NCI-H510A (cell line): ENCODE data around the gene KBTBD13.
"Not testable (repeated sequence)": the region's sequence is repeated elsewhere in the genome, so short reads cannot be mapped to it uniquely, and the experiment has no call there.

Experiments
- DNase-seq: peaks from one replicate; lab custom pipeline; 2025; lab: John Stamatoyannopoulos, UW

Gene KBTBD13

DNA sequence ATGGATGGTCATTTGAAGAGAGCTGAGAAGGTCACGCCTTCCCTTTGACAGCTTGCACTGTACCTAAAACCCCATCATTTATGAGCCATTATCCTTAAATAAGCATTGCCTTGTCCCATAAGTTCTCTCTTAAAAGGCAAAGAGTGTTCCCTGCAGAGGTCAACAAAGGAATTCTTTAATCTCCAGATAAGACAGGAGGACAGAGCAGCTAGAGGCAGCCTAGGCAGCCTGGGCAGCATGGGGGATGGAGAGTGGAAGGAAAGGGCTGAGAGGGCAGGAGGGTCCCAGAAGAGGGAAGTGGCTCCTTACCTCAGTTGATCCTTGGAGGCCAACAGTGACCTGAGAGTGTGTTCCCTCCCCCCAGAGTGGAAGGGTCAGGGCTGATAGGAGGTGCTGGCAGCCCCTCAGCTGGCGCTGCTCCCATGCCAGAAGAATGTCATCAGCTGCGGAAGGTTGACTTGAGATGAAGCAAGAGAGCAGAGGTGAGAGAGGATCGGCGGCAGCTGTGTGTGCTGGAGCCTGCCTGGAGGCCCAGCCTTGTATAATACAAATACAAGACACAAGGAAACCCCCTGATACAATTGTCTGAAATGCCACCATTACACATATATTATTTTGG is 12.8 kb downstream of the KBTBD13 start:
- no peak for DNase-seq

DNA sequence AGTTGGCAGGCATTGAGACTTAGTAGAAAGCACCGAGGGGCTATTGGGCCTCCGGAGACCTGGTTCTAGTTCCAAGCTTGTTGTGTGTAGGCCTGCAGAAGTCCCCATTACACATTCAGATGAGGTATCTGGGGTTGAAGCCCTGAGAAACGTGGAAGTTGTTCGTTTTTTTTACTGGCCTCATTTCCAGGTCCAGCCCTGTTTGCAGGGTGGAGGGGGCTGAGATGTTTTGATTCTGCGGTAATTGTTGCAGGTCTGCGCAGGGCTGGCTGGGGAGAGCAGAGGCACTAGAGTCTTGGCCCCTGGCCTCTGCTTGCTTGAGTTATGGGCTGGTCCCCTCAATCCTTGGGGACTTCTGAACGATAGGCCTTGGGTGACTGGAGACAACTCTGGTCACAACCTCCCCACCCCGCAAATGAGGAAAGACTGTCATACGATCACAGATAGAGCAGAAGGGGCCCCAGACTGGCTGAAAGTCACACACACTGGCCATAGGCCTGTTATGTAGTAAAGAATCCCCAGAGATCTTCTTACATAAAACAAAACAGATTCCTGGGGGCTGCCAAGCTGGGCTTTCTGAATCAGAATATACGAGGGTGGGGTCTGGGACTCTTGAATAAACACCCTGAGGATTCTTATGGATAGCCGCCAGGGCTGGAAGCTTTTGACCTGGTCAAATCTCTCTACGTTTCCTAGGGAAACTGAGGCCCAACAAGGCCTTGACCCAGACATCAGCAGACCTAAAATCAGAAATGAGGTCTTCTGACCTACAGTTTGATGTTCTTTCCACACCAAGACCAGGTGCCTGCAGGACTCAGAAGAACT is 15.6 kb downstream of the KBTBD13 start:
- no peak for DNase-seq

- DNase-seq: no peak
Measured at GRCh38 chr15:65092911-65093792, 16.6 kb downstream of the KBTBD13 start.

DNA sequence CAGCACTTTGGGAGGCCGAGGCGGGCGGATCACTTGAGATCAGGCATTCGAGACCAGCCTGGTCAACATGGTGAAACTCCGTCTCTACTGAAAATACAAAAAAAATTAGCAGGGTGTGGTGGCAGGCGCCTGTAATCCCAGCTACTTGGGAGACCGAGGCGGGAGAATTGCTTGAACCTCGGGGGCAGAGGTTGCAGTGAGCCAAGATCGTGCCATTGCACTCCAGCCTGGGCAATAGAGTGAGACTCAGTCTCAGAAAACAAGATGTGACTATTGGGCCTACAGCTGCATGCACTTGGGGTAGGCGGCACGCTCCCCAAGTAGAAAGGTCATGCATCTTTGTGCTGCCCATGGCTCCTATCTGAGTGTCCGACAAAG is 17.2 kb downstream of the KBTBD13 start:
- not testable (repeated sequence) for DNase-seq

GRCh38 chr15:65094294-65094995 is 17.9 kb downstream of the KBTBD13 start:
- DNase-seq: no peak

DNA sequence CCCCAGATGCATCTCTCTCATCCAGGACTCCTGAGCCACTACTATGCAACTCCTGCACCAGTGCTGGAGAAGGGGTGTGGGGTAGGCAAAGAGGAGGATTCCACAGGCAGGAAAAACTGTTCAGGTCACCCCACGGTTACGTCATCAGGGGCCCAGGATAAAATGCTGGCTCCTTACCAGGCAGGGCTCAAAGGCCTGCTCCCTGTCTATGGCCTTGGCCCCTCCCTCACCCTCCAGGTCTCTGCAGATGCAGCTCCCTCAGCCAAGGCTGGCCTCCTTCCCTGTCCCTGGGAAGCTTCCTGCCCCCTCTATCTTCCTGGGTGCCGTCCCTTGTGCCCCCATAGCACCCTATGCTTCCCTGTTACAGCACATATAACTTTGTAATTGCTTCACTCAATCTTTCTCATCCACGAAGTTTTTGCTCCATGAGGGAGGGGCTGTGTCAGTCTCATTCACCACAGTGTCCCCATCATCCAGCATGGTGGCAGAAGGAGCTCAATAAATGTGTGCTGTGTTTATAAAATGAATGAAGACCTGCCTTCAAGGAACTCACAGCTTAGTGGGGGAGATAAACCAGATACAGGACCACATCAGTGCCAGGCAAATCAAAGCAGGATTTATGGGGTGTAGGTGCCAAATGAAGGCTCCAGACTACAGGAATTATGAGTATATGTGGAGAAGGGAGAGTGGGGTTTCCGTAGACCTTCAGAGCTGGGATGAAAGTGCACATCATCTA is 18.6 kb downstream of the KBTBD13 start:
- DNase-seq: no peak

DNA sequence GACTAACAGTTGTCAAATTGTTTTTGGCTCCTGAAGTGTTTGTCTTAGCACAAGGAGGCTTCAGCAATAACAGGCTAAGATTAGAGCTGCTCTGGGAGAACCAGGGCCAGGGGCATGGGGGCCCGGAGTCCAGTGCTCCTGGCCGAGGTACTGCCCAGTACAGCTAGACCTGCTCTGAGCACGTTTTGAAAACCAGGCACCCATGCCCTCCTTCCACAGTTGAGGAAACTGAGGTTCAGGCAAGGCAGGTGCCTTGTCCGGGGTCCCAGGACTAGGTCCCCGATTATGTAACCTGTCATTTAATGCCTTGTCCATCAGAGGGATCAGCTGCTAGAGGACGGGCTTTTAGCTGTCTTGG is 19.2 kb downstream of the KBTBD13 start:
- DNase-seq: no peak

- no peak for DNase-seq
Measured at GRCh38 chr15:65096481-65097385, 20.2 kb downstream of the KBTBD13 start.

DNA sequence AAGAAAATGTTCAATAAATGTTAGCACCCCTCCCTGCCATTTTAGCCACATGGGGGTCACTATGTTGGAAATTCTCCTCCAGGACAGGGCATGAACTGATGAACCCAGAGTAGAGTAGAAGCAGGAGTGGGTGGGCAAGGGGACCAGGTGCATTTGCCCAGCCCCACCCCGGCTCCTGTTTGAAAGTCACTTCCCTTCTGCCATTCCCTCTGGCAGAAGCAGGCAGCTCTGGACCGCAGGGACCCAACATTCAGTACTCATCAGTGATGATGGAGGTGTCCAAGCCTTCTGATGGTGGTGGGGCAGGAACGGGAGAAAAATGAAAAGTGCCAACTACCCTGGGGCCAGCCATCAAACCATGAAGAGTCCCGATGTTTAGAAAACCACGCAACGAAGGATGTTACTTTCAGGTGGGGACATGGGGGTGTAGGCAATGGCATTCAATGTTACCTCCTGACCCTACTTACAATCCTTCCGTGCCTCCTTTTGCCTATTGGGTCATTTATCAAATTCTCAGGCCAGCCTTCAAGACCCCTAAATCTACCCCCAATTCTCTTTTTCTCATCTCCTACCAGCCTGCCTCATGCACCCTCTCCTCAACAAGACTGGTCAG is 21.2 kb downstream of the KBTBD13 start:
- DNase-seq: no peak

DNA sequence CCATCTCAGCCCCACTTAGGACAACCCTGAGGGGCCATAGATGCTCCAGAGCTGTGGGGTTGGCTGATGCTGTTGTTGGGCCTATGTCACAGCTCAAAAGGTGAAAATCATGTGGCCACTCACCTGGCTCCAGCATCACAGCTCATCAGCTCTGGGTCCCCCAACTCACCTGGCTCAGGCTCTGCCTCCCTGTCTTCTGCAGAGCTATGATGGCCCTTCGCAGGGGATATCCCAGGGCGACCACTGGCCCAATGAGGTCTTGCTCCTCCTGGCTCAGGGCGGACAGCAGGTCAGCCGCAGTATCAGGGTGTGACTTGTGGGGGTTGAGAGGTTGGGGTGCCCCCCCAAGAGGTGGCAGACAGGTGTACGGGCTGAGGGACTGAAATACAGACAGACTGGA is 22.8 kb downstream of the KBTBD13 start:
- DNase-seq: no peak

- not testable (repeated sequence) for DNase-seq
Measured at GRCh38 chr15:65099801-65100200, 23.3 kb downstream of the KBTBD13 start.

GRCh38 chr15:65100442-65100841 is 23.9 kb downstream of the KBTBD13 start:
- no peak for DNase-seq

DNA sequence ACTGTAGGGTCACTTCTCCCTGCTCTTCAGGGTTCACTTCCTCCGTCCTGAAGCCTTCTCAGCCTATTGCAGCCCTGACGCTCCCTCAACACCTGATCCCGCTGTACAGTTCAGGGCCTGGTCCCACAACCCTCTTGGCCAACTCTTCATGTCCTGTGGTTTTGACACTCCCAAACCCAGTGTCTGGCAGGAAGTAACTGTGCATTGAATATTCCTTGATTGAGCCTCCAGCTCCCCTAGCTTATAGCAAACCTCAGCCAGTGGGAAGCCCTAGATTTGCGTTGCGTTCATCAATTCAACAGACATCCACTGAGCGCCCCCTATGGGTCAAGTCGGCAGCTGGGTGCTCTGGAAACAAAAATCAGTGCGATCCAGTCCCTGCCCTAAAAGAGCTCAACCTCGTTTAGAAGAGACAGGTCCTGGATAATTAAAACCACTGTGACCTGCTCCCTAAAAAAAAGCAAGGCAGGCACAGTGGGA is 24.9 kb downstream of the KBTBD13 start:
- no peak for DNase-seq

DNA sequence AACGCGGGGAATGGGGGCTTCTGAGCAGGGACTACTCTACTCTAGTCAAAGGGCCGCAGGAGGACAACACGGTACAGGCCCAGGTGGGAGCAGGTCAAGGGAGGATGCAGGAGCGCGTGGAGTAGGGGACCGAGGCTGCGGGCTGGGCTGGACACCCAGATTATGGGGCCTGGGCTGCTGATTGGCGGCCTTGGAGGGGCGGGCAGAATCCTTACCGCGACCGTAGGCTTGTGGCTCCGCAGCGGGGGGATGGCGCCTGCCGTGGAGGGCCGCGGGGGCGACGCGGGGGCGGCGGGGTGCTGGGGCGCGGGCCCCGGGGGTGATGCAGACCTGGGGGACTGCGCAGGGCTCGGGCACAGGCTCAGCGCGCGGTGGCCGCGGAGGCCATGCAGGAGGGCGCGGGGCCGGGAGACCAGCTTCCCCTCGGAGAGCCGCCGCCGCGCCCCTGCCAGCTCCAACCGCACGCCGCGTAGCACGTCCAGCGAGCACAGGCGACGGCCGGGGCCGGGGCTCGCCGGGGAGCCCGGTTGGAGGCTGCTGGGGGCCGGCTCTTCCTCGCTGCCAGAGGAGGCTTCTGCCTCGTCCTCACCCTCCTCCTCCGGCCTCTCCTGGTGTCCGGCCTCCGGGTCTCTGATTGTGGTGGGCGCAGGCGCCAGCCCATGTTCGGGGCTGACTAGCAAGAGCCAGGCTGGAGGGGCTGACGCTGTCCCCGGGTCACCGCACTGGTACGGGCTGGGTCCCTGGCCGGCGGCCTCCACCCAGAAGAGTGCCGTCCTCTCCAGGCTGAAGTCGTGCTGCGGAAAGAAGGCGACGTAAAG is 25.6 kb downstream of the KBTBD13 start:
- no peak for DNase-seq

DNA sequence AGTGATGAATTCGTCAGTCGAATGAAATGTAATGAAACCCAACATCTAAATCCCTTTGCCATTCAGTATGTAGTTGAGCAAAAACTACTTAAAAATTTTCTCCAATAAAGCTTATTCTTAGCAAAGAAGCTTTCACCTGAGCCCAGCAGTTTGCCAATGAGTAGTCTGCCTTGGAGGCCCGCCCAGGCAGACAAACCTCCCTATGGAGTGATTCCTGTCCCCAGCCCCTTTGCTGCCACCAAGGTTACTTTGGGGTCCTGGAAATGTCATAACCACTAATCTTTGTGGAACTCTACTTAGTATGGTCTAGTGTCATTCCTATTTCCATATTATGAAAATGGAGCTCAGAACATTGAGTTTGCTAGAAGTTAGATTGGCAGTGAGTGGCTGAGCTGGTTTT is 26.4 kb downstream of the KBTBD13 start:
- DNase-seq: no peak

- DNase-seq: no peak
Measured at GRCh38 chr15:65105038-65105437, 28.5 kb downstream of the KBTBD13 start.

DNA sequence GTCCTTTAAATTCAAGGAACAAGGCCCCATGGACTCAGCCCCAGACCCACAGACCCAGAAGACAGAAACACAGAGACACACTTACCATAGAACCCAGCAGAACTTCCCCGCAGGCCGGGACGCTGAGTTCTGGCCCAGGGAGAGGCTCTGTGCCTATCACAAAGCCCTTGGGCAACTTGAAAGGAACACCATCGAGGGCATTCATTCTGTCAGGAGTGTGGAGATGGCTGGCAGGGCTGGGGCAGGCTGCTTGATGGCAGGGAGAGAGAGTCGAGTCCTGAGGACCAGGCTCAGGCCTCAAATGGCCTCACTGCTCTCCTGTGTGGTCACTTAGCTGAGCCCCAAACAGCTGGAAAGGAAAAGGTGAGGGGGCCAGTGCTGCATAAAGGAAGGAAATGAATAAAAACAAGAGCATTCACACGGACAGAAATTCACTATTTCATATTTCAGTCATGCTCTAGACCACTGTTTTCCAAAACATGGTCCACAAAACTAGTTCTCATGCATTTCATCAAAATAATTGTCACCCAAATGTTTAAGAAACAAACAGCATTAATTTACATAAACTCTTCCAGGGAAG is 29.6 kb downstream of the KBTBD13 start:
- DNase-seq: no peak

GRCh38 chr15:65110676-65111292 is 34.2 kb downstream of the KBTBD13 start:
- no peak for DNase-seq
